Right lobe of liver (tissue), 6 donors: Measurements from ENCODE around the gene BBS2. TPM values are rescaled to one million over a fixed set of nuclear protein-coding genes. Genes with fewer than 3 reads are reported as not detected.
"Not testable (repeated sequence)": the region's sequence is repeated elsewhere in the genome, so short reads cannot be mapped to it uniquely, and the experiment has no call there.

Source experiments
- ATAC-seq, 4 donors: fragments of 200-7000 bp; cut with Tn5 transposase; one replicate each; pipeline ENCODE4 v1.9.1; 2020; ENCODE audit warnings: mild to moderate bottlenecking in 4 of 4, moderate library complexity in 4 of 4
- DNase-seq, 3 donors: peaks; one replicate each; pipeline ENCODE4 v3.0.0-alpha.2; 2020
- H3K27ac ChIP-seq, 3 donors: fragments of 200-600 bp; one replicate each; pipeline ENCODE4 v1.8.0; 2022
- H3K27me3 ChIP-seq, 2 donors: fragments of 200-600 bp; one replicate each; pipeline ENCODE4 v1.8.0; 2022
- H3K36me3 ChIP-seq, 4 donors: fragments of 200-600 bp; sonication (generic) in 1 of 4; one replicate each; pipeline versions ENCODE4 v1.5.1 to v1.8.0; 2017 to 2022; ENCODE audit warnings: control low read depth in 1 of 4
- H3K4me1 ChIP-seq, 4 donors: fragments of 200-600 bp; sonication (generic) in 1 of 4; one replicate each; pipeline versions ENCODE4 v1.5.1 to v1.8.0; 2017 to 2022; ENCODE audit warnings: control low read depth in 1 of 4
- H3K4me3 ChIP-seq, 3 donors: fragments of 200-600 bp; one replicate each; pipeline ENCODE4 v1.8.0; 2022
- H3K9me3 ChIP-seq, 4 donors: fragments of 200-600 bp; sonication (generic) in 1 of 4; one replicate each; pipeline versions ENCODE4 v1.5.1 to v1.8.0; 2017 to 2022; ENCODE audit warnings: control low read depth in 1 of 4
- POLR2A ChIP-seq: fragments of 450-650 bp; IDR thresholded peaks from one replicate; pipeline ENCODE4 v1.6.1; 2017; ENCODE audit warnings: antibody characterized with exemption, mild to moderate bottlenecking
- WGBS: methylation state at CpG from one replicate; pipeline ENCODE4 v1.1.6; 2018; ENCODE audit warnings: low coverage, low lambda C conversion rate; ENCODE audit not compliant: insufficient coverage; ENCODE audit errors: missing lambda C conversion rate; 5-methylcytosine and 5-hydroxymethylcytosine counted together
- intact Hi-C, 2 donors: fragments of 100-400 bp; cut with DNase I; formaldehyde crosslinking; loops; one replicate each; pipeline versions ENCODE4 v1.11.2 to v1.14.1; 2022
- total RNA-seq, 6 experiments: library from RNA; depleted of rRNA in 2 of 6; stranded (reverse); fragments of >200 nt in 2 of 6; fragmentation: NEBNext Ultra II Directional in 3 of 6; extraction: Animal tissue kit (Norgen Biotek cat#: 25700) in 3 of 6; gene quantifications; one replicate each; pipeline versions ENCODE4 v1.1.0 to v1.2.4, GENCODE V29; 2016 to 2023
- TF ChIP-seq, protein P1 (sequence below), 4 donors: fragments of 200-600 bp in 3 of 4; fragments of 450-650 bp in 1 of 4; IDR thresholded peaks; one replicate each; pipeline versions ENCODE4 v1.5.1 to v1.8.0; 2016 to 2022; ENCODE audit warnings: antibody characterized with exemption in 4 of 4, mild to moderate bottlenecking in 2 of 4
- donor health status: DM: no; HTN: yes; CAD: no.
- donor health status: DM: no; HTN: no; CAD: no.
- donor health status: DM: no; HTN: no; CAD: no.
- donor health status: DM: no; HTN: yes; CAD: no.
- donor health status: DM: no; HTN: yes; CAD: no.

Gene BBS2
- total RNA-seq, 6 experiments from 2014 or later: 5.6 to 18.4 (median 10.5) TPM

DNA sequence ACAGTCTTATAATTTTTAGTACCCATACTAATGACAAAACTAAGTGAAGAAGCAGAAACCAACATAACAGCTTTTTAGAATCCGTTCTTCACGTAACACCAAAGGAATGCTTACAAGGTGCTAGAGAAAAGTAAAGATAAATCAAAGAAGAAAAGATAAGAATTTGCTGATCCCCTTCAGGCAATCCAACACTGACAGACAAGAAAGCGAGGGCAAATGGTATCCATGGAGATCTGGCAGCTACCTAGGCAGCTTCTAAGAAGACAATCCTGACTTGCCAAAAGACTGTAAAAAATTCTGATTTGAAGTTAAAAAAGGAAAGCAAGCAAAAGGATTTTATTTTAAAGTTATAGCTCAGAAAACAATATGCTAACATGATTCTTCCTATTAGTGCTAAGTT is 14.6 kb downstream of the BBS2 start:
- Histone ChIP-seq H3K27ac (no peak overlapping the region), H3K36me3 (peaks cover 0 to 56% (median 7%) of the 10 kb centered on the region in 4 donors), H3K4me3 (no peak overlapping the region), H3K27me3 (no peaks in the 10 kb centered on the region), H3K9me3 (no peaks in the 10 kb centered on the region), H3K4me1 (no peaks in the 10 kb centered on the region)
- DNase-seq: no peak
- TF ChIP-seq POLR2A: no peak
- TF ChIP-seq, protein P1, sequence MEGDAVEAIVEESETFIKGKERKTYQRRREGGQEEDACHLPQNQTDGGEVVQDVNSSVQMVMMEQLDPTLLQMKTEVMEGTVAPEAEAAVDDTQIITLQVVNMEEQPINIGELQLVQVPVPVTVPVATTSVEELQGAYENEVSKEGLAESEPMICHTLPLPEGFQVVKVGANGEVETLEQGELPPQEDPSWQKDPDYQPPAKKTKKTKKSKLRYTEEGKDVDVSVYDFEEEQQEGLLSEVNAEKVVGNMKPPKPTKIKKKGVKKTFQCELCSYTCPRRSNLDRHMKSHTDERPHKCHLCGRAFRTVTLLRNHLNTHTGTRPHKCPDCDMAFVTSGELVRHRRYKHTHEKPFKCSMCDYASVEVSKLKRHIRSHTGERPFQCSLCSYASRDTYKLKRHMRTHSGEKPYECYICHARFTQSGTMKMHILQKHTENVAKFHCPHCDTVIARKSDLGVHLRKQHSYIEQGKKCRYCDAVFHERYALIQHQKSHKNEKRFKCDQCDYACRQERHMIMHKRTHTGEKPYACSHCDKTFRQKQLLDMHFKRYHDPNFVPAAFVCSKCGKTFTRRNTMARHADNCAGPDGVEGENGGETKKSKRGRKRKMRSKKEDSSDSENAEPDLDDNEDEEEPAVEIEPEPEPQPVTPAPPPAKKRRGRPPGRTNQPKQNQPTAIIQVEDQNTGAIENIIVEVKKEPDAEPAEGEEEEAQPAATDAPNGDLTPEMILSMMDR (IDR thresholded peaks at IDR 0.05): no peak
- WGBS: 96% methylated on average over 3 of the region's 3 CpGs
- intact Hi-C loops: no loop called here
- ATAC-seq: no peak

DNA sequence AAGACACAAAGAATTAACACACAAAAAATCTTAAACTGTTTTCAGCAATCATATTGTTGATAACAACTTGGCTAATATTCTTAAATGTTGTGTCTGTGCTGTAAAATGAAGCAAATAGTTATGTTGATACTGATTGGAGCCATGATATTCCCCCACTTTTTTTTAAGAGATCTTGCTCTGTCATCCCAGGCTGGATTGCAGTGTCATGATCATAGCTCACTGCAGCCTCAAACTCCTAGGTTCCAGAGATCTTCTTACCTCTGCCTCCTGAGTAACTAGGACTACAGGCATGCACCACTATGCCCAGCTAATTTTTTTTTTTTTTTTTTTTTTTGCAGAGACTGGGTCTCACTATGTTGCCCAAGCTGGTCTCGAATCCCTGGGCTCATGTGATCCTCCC is 26.0 kb downstream of the BBS2 start:
- WGBS: no CpG with 5 or more reads among the region's 1 CpG
- intact Hi-C loops: no loop called here
- ATAC-seq (no peak), DNase-seq (no peak)
- Histone ChIP-seq H3K9me3 (no peaks in the 10 kb centered on the region), H3K36me3 (peaks cover 0 to 25% (median 3%) of the 10 kb centered on the region in 4 donors), H3K27ac (no peak overlapping the region), H3K27me3 (no peaks in the 10 kb centered on the region), H3K4me3 (no peak overlapping the region), H3K4me1 (no peaks in the 10 kb centered on the region)
- TF ChIP-seq POLR2A: no peak
- TF ChIP-seq, protein P1 (IDR thresholded peaks at IDR 0.05): no peak

DNA sequence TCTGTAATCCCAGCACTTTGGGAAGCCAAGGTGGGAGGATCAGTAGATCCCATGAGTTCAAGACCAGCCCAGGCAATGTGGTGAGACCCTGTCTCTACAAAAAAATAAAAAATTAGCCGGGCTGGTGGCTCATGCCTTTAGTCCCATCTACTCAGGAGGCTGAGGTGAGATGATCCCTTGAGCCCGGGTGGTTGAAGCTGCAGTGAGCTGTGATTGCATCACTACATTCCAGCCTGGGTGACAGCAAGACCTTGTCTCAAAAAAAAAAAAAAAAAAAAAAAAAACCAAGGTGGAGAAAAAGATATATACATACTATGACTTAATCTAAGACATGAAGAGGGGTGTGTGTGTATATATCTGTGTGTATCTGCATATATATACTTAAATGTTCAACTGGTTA is 26.7 kb downstream of the BBS2 start:
- Histone ChIP-seq H3K4me1 (no peaks in the 10 kb centered on the region), H3K9me3 (no peaks in the 10 kb centered on the region), H3K27me3 (no peaks in the 10 kb centered on the region), H3K4me3 (no peak overlapping the region), H3K36me3 (peaks cover 0 to 18% (median 2%) of the 10 kb centered on the region in 4 donors), H3K27ac (no peak overlapping the region)
- TF ChIP-seq, protein P1 (IDR thresholded peaks at IDR 0.05): no peak
- TF ChIP-seq POLR2A: no peak
- ATAC-seq (no peak), DNase-seq (no peak)
- WGBS: 35% methylated on average over 2 of the region's 2 CpGs
- intact Hi-C loops: no loop called here

DNA sequence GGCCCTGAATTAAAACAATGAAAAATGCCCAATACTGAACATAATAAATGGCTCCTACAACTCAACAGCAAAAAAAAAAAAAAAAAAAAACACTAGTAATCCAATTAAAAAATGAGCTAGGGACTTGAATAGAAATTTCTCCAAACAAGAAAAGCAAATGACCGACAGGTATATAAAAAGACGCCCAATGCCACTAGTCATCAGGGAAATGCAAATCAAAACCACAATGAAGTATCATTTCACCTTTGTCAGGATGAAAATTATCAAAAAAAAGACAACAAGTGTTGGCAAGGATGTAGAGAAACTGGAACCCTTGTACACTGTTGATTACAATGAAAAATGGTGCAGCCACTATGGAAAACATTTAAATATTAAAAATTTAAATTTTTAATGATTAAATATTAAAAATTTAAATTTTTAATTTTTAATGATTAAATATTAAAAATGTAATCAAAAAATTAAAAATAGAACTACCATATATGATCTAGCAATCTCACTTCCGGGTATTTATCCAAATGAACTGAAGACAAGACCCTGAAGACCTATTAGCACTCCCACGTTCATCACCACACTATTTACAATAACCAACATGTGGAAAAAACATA is 28.1 kb downstream of the BBS2 start:
- TF ChIP-seq, protein P1 (IDR thresholded peaks at IDR 0.05): no peak
- no peak for TF ChIP-seq POLR2A
- Histone ChIP-seq H3K9me3 (no peaks in the 10 kb centered on the region), H3K27ac (no peak overlapping the region), H3K36me3 (peaks cover 0 to 4% (median 1%) of the 10 kb centered on the region in 4 donors), H3K4me3 (no peak overlapping the region), H3K4me1 (no peaks in the 10 kb centered on the region), H3K27me3 (no peaks in the 10 kb centered on the region)
- ATAC-seq (no peak), DNase-seq (no peak)
- intact Hi-C loops: no loop called here
- 97% methylated on average over 4 of the region's 4 CpGs for WGBS

DNA sequence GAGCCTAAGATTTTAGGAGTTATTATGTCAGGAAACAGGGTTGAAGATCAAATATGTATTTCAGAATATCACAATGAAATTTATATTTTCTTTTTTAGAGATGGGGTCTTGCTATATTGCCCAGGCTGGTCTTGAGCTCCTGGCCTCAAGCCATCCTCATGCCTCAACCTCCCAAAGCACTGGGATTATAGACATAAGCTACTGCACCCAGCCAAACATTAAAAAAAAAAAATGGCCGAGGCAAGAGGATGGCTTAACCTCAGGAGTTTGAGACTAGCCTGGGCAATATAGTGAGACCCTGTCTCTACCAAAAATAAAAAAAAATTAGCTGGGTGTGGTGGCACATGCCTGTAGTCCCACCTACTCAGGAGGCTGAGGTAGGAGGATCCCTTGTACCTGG is 31.0 kb downstream of the BBS2 start:
- ATAC-seq, H3K27me3 ChIP-seq, H3K36me3 ChIP-seq, intact Hi-C loops, H3K9me3 ChIP-seq, H3K4me1 ChIP-seq, H3K4me3 ChIP-seq, H3K27ac ChIP-seq, DNase-seq: not testable (repeated sequence)
- 67% methylated on average over 1 of the region's 1 CpG for WGBS
